Activated CD8-positive, alpha-beta memory T cell treated with anti-CD3 and anti-CD28 coated beads, Interleukin-2, amount 50 U/mL, for 24 hours (primary cell): Measurements from ENCODE around the gene MARCHF2.
"Not testable (repeated sequence)": the region's sequence is repeated elsewhere in the genome, so short reads cannot be mapped to it uniquely, and the experiment has no call there.

Experiments used
- DNase-seq: peaks from one replicate; pipeline ENCODE4 v3.0.0-alpha.2; 2020; ENCODE audit errors: extremely low read depth

MARCHF2 gene

DNA sequence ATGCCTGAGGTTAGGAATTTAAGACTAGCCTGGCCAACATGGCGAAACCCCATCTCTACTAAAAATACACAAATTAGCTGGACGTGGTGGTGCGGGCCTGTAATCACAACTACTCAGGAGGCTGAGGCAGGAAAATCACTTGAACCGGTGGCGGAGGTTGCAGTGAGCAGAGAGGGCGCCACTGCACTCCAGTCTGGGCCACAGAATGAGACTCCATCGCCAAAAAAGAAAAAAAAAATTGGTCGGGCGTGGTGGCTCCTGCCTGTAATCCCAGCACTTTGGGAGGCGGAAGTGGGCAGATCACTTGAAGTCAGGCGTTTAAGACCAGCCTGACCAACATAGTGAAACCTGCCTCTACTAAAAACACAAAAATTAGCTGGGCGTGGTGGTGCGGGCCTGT, 2.4 kb upstream of the MARCHF2 start:
- DNase-seq: not testable (repeated sequence)

DNA sequence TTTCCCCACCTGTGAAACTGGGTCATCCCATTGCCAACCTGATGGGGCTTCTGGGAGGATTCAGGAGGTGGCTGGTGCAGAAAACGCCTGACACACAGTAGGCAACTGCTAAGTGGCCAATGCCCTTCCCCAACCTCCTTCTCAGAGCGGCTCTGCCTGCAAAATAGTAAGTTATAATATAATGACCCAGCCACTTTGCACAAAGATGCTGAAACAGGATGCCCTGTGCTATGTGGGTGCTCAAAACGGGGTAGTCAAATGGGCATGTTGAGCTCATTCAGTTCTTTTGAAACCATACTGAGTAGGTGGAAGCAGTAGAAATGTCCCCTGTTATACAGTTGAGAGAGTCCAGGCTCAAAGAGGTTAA, 507 bp downstream of the MARCHF2 start:
- no peak for DNase-seq

DNA sequence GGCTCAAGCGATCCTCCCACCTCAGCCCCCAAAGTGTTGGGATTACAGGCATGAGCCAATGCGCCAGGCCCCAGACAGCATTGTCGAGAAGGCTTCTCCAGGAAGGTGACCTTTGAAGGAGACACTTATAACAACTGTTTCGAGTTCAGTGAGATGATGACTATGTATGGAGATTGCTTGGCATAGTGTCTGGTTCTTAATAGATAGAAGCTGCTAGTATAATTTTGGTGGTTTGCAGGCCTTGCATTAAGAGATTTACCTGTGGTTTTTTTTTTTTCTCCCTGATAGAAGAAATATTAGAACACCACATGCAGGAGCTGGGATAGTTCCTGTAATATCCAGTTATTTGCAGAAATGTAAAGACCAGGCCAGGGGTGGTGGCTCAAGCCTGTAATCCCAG, 3.7 kb downstream of the MARCHF2 start:
- no peak for DNase-seq

DNA sequence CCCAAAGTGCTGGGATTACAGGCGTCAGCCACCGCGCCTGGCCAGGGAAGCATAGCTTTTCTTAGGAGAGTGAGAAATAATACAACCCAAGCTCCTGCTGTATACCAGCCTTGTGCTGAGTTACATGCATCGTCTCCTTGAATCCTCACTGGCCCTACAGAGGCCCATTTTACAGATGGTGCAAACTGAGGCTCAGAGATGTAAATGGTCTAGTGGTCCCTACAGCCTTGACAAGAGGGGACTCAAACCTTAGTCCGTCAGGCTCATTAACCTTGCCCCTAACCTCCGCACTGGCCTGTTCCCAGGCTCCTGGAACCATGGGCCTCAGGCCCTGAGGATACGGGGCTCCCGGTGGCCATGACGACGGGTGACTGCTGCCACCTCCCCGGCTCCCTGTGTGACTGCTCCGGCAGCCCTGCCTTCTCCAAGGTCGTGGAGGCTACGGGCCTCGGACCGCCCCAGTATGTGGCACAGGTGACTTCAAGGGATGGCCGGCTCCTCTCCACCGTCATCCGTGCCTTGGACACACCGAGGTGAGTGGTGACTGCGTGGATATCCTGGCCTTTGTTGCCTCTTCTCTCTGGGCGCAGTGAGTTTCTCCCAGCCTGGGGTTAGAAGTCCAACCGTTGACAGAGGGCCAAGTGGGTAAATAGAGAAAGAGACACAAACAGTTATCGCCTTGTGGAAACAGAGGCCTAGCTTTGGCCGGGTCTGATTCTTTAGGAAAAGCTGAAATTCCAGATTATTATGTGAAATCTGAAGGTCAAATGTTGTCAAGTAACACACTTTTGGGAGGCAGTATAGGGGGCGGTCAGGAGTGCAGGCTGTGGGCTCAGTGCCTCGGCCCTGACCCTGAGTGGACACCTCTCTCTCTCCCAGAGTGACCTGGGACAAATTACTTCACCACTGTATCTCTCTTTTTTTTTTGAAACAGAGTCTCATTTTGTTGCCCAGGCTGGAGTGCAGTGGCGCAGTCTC, 8.7 kb downstream of the MARCHF2 start:
- no peak for DNase-seq

DNA sequence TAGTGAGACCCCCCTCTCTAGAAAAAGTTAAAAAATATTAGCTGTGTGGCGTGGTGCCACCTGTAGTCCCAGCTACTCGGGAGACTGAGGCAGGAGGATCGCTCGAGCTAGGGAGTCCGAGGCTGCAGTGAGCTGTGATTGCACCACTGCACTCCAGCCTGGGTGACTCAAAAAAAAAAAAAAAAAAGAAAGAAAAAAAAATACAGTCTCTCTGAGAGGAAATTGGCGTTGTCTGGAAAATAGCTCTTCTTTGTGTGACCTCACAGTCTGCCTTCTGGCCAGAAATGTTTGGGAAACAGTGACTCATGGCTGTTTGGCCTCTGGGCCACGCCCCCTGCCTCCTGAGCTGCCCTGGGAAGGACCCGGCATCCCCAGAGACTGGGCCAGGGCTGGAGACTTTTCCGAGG, 10.7 kb downstream of the MARCHF2 start:
- DNase-seq: no peak

DNA sequence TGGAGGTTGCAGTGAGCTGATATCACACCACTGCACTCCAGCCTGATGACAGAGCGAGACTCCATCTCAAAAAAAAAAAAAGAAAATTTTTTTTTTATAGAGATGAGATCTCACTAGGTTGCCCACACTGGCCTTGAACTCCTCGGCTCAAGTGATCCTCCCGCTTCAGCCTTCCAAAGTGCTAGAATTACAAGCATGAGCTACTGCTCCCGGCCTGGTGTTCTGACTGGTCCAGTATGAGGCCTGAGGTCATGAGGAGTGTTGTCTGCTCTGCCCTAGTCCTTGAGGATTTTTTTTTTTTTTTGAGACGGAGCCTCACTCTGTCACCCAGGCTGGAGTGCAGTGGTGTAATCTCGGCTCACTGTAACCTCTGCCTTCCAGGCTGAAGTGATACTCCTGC, 12.2 kb downstream of the MARCHF2 start:
- DNase-seq: not testable (repeated sequence)

DNA sequence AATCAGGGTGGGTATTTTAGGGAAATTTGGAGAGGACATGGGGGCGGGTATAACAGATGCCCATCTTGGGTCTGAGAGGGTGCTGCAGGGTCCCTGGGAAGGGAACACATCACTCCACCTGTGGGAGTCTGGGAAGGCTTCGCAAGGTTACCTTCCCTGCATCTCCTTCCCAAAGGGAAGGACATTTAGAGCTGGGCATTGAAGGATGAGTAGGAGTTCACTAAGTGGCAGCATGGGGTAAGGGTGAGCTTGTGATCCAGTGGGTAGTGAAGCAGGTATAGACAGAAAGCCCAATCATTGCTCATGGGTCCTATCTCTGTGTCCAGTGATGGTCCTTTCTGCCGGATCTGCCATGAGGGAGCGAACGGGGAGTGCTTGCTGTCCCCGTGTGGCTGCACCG, 13.2 kb downstream of the MARCHF2 start:
- DNase-seq: no peak

DNA sequence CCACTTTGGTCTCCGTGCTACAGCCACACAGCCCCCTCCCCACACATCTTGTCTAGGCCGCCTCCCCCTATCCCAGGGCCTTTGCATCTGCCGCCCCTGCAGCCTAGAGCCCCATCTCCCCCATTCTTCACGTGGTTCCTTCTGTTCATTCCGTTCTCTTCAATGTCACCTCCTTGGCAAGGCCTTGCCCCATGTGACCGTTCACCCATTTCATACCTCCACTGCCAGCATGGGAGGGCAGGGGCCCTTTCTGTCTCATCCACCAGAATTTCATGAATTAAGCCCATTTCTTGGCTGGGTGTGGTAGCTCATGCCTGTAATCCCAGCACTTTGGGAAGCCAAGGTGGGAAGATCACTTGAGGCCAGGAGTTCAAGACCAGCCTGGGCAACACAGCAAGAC, 15.9 kb downstream of the MARCHF2 start:
- DNase-seq: no peak

DNA sequence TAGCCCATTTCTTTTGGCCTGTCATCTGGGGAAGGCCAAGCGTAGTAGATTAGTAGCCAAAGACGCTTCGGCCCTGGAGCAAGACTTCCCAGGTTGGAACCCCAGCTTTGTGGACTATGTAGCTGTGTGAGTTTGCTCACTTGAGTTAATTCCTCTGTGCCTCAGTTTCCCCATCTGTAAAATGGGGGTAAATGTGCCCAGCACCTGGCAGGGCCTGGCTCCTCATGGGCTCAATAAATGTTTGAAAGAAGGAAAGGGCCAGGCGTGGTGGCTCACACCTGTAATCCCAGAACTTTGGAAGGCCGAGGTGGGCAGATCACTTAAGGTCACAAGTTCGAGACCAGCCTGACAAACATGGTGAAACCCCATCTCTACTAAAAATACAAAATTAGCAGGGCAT, 16.7 kb downstream of the MARCHF2 start:
- DNase-seq: no peak

DNA sequence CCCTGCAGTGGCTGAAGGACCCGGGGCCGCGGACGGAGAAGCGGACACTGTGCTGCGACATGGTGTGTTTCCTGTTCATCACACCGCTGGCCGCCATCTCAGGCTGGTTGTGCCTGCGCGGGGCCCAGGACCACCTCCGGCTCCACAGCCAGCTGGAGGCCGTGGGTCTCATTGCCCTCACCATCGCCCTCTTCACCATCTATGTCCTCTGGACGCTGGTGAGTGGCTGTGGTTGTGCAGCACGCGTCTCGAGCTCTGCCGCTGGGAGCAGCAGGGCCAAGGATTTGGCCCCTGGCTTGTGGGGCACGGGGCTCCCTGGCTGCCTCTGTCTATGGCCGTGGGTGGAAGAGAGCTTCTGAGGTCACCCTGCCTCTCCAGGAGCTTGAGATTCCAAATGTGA, 17.5 kb downstream of the MARCHF2 start:
- DNase-seq: no peak

DNA sequence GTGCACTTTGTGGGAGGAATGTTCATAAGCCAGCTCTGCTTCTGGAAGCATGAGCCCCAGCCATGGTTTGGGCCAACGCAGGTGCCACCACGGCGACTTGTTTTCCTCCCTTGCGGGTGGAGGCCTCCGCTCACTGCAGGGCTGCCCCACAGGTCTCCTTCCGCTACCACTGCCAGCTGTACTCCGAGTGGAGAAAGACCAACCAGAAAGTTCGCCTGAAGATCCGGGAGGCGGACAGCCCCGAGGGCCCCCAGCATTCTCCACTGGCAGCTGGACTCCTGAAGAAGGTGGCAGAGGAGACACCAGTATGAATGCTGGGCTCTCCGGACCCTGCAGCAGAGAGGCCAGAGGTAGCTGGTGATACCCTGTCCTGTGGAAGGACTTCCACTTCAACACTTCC, 25.1 kb downstream of the MARCHF2 start:
- no peak for DNase-seq

DNA sequence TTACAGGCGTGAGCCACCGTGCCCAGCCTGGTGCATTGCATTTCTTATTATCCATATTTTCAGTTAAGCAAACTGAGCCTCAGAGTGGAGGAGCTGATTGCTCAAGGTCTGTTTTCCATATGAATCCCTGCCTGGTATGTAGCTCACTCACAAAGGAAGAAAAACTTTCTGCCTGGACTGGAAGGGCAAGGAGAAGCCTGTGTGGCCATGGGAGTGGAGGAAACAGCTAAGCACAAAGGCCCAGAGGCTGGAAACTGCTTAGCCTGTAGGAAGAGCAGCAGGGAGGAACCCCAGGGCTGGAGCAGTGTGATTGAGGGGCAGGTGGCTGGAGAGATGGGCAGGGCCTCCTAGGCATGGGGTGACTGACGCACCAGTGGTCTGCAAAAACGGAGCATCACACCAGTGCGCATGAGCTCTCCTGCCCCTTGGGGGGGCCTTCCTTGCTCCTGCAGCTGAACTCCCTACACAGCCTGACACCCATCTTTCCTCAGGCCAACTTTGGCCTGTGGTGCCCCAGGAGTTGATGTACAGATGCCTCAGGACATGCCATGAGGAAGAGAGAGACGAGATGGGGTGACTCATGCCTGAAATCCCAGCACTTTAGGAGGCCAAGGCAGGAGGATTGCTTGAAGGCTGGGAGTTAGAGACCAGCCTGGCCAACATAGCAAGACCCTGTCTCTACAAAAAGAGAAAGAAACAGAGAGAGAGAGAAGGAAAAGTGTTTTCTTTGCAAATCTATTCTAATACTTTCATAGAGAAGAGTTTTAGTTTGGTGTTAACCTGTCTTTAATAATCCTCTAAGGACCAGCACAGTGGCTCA, 28.8 kb downstream of the MARCHF2 start:
- no peak for DNase-seq

DNA sequence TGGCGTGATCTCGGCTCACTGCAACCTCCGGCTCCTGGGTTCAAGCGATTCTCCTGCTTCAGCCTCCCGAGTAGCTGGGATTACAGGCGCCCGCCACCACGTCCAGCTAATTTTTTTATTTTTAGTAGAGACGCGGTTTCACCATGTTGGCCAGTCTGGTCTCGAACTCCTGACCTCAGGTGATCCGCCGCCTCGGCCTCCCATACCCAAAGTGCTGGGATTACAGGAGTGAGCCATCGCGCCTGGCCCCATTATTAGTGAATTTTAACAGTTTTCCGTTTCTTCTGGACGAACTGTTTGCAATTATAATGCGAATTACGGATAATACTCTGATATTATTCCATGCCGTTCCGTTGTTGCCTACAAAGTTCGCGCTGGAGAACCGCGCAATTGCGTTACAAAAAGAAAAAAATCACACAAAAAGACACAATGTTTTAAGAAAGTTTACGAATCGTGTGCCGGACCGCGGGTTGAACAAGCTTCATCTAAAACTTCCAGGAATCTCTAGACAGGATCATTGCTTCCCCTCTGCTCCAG, 31.1 kb downstream of the MARCHF2 start:
- DNase-seq: not testable (repeated sequence)

DNA sequence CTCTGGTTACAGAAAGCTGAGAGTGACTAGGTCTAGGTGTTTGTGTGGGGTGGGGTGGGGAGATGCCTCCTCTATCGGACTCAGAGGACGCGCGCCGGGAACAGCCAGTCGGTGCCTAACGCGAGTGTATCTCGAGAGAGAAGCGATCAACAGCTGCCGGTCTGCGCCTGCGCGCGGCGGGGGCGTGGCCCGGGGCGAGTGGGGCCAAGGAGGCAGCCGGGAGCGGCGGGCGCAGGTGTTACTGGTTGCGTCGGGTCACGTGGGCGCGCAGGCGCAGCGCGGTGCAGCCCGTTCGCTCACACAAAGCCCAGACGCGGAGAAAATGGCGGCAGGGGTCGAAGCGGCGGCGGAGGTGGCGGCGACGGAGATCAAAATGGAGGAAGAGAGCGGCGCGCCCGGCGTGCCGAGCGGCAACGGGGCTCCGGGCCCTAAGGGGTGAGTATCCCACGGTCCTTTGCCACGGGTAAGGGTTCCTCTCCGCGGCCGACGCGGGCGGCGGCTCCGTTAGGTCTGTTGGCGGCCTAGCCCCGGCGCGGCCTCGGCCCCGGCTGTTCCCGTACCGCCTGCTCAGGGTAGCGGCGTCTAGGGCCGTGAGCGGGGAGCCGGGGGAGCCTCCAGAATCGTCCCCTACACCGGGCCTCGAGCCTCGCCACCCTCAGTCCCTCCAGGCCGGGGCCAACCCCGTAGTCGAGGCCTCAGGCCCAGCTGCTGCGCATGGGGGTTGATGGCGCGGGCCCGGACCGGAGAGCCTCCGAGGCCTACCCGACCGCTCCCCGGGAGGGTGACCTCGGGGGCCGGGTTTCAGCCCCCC, 31.8 kb downstream of the MARCHF2 start, which contains the start of gene HNRNPM:
Gene HNRNPM (plus strand): TSS at position 299 of the 811 bp plus-strand sequence. CDS start 24 bp downstream, at position 323.
- DNase-seq: peak; percentile 100

DNA sequence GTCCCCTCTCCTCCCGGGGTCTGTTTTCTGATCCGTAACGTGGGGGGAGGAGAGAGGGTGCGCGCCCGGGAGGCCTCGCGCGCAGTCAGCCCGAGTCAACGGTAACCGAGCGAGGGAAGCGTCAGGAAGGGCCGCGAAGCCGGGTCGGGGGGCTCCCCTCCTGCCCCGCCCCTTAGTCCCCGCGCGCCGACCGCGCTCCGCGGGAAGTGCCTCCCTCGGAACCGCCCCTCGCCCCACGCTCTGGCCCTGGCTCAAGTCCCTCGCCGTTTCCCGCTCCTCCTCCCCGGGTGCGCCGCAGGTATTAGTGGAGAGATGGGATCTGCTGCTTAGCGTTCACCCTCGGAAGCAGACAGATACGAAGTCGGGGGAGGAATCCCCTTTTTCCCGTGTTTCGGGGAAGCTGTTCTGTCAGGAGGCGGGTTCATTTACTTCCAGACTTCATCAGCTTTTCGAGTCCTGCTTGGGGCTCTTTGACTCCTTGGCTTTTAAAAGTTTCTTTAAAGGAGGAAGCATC, 32.4 kb downstream of the MARCHF2 start:
- DNase-seq: no peak

DNA sequence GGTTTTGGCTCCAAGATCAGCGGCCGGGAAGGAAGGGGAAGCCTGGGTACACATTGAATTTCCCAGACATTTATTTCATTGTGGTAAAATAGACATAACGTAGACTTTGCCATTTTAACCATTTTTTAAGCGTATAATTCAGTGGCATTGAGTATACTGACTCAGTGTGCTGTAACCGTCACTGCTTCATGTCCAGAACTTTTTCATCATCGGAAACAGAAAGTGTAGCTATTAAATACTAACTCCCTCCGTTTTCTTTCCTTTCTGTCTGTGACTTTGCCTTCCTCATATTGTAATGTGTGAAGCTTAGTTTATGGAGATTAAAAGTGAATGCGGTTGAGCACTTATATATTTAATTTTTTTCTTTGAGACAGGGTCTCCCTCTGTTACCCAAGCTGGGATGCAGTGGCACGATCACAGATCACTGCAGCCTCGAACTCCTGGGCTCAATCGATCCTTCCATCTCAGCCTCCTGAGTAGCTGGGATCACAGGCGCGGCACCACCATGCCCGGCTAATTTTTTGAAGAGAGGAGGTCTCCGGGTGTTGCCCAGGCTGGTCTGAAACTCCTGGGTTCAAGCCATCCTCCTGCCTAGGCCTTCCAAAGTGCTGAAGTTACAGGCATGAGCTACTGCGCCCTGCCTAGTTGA, 33.1 kb downstream of the MARCHF2 start:
- DNase-seq: no peak

DNA sequence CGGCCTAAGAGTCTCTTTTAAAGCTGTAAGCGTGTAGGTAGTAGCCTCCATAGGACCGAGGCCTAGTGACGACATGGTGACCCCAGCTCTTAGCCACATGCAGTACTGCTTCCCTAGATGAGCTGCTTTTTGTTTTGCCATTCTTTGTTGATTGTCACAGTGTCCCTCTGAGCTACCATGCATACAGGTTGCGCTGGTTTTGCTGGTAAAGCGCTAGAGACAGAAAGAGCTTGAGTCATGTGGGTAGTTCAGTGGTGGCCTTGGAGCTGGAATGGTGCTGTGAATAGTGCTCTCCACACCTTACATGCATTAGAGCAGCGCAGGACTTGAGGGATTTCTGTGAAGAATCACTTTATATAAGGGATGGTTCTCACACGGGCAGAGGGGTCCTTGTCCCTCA, 36.7 kb downstream of the MARCHF2 start:
- DNase-seq: no peak

DNA sequence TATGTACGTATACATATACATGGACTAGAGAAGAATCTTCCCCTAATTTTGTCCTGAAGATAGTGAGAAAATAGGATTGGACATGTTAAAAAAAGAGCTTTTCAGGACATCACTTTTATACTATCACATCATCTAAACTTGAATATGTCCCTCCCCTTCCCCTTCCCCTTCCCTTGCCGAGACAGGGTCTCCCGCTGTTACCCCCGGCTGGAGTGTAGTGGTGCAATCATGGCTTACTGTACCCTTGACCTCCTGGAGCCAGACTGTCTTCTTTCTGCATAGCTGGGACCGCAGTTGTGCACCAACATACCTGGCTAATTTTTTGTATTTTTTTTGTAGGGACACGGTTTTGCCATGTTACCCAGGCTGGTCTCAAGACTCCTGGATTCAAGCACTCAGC, 38.3 kb downstream of the MARCHF2 start:
- DNase-seq: no peak

DNA sequence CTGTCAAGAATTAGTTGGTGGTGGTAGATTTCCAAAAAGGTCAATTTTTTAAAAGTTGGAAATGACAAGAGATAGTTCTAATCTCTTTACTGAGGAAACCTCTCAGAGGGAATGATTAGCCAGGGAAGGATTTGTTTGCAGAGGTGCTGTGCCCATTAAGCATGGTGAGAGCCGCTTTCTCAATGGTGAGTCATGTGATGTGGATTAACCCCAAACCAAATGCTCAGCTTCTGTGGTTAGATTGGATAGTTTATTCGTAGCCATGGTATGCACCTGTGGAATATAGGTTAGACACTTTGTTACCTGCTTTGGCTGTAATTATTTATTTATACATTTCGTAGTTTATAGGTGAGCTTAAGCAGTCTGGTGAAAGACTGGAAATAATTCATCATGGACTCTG, 38.8 kb downstream of the MARCHF2 start:
- no peak for DNase-seq

DNA sequence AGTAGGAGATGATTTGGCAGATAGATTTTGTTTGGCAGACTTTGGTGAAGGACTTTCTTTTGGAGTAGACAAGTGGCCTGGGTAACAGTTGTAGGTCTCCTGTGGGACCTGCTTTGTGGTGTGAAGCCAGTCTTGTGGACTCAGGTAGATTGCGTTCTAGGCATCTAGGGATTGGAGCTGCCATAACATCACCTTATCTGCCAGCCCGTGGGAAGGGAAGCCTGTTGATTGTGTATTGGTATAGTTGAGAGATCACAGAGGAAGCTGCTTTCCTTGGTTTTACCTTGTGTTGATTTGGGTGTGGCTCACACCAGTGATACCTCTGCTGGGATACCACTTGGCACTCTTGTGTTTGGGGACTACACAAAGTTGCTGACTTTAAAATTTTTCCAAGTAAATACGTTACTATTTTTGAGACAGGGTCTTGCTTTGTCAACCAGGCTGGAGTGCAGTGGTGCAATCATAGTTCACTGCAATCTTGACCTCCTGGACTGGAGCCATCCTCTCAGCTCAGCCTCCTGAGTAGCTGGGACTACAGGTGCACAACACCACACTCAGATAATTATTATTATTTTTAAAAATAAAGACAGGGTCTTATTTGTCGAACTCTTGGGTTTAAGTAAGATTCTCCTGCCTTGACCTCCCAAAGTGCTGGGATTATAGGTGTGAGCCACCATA, 39.5 kb downstream of the MARCHF2 start:
- DNase-seq: no peak
